WTC11 (cell line): ENCODE results near the gene VARS2. TPM values are rescaled to one million over a fixed set of nuclear protein-coding genes. Genes with fewer than 3 reads are reported as not detected.
A peak's percentile ranks its signal among the peaks of the same experiment; 100 is the strongest.

Experiments
- ATAC-seq: fragments of 200-7000 bp; cut with Tn5 transposase; 2 replicates; pipeline ENCODE4 v1.10.0; 2021; ENCODE audit warnings: mild to moderate bottlenecking, moderate library complexity
- CTCF ChIA-PET: fragments of 300-600 bp; sonication (Branson Sonifier 250); formaldehyde crosslinking; loops from one replicate; lab custom pipeline; 2021; ENCODE audit warnings: antibody characterized with exemption; lab: Charles Lee
- POLR2A ChIA-PET: fragments of 350-600 bp; sonication (Branson Sonifier 250); formaldehyde crosslinking; loops from one replicate; lab custom pipeline; 2021; ENCODE audit warnings: antibody characterized with exemption; lab: Charles Lee
- DNase-seq: peaks from one replicate; pipeline ENCODE4 v3.0.0; 2021; ENCODE audit warnings: low spot score
- H3K27ac Mint-ChIP-seq: 2 replicates; pipeline ENCODE4 v1.8.0; 2021; ENCODE audit warnings: mixed read lengths
- H3K27me3 Mint-ChIP-seq: 2 replicates; pipeline ENCODE4 v1.8.0; 2021; ENCODE audit warnings: low read depth, mild to moderate bottlenecking, moderate library complexity, mixed read lengths
- H3K36me3 Mint-ChIP-seq: 2 replicates; pipeline ENCODE4 v1.8.0; 2021; ENCODE audit warnings: mixed read lengths
- H3K4me1 Mint-ChIP-seq: 2 replicates; pipeline ENCODE4 v1.8.0; 2022; ENCODE audit warnings: mixed read lengths
- H3K4me3 Mint-ChIP-seq: 2 replicates; pipeline ENCODE4 v1.8.0; 2021; ENCODE audit warnings: mild to moderate bottlenecking, moderate library complexity, mixed read lengths
- H3K9me3 Mint-ChIP-seq: 2 replicates; pipeline ENCODE4 v1.8.0; 2021; ENCODE audit warnings: mixed read lengths
- AR ChIP-seq: fragments of 250-450 bp; sonication (Bioruptor Pico); IDR thresholded peaks from 2 replicates; pipeline ENCODE4 v1.9.0; 2021; ENCODE audit warnings: mild to moderate bottlenecking
- ATF1 ChIP-seq: sonication (generic); formaldehyde crosslinking; IDR thresholded peaks from 2 replicates; pipeline ENCODE4 v1.8.1; 2023; ENCODE audit warnings: mild to moderate bottlenecking, moderate library complexity, missing genetic modification reagents
- CREM ChIP-seq: sonication (generic); formaldehyde crosslinking; IDR thresholded peaks from 2 replicates; pipeline ENCODE4 v1.8.1; 2022; ENCODE audit warnings: mild to moderate bottlenecking, missing genetic modification reagents, moderate library complexity
- ETV6 ChIP-seq: sonication (generic); formaldehyde crosslinking; IDR thresholded peaks from 2 replicates; pipeline ENCODE4 v1.8.1; 2022; ENCODE audit warnings: mild to moderate bottlenecking, missing genetic modification reagents
- FOXJ3 ChIP-seq: sonication (generic); formaldehyde crosslinking; IDR thresholded peaks from 2 replicates; pipeline ENCODE4 v1.9.0; 2021; ENCODE audit warnings: missing genetic modification reagents, mild to moderate bottlenecking, borderline replicate concordance
- FOXK1 ChIP-seq: sonication (generic); formaldehyde crosslinking; IDR thresholded peaks from 2 replicates; pipeline ENCODE4 v1.8.0; 2022; ENCODE audit warnings: mild to moderate bottlenecking, moderate library complexity, missing genetic modification reagents
- GABPB1 ChIP-seq: sonication (generic); formaldehyde crosslinking; IDR thresholded peaks from 2 replicates; pipeline ENCODE4 v1.8.1; 2023; ENCODE audit warnings: mild to moderate bottlenecking, missing genetic modification reagents
- GTF2I ChIP-seq: fragments of 250-450 bp; sonication (Bioruptor Pico); conservative IDR thresholded peaks from 2 replicates; pipeline ENCODE4 v1.4.0; 2021; ENCODE audit warnings: mild to moderate bottlenecking
- MXD4 ChIP-seq: fragments of 250-450 bp; sonication (Bioruptor Pico); IDR thresholded peaks from 2 replicates; pipeline ENCODE4 v1.8.0; 2021; ENCODE audit warnings: mild to moderate bottlenecking, moderate library complexity, borderline replicate concordance
- MYBL2 ChIP-seq: sonication (generic); formaldehyde crosslinking; IDR thresholded peaks from 2 replicates; pipeline ENCODE4 v1.8.1; 2023; ENCODE audit warnings: mild to moderate bottlenecking, moderate library complexity, missing genetic modification reagents
- NFE2L1 ChIP-seq: sonication (generic); formaldehyde crosslinking; IDR thresholded peaks from 2 replicates; pipeline ENCODE4 v1.8.1; 2023; ENCODE audit warnings: missing genetic modification reagents
- NR1H2 ChIP-seq: sonication (generic); formaldehyde crosslinking; IDR thresholded peaks from 2 replicates; pipeline ENCODE4 v1.9.0; 2021; ENCODE audit warnings: mild to moderate bottlenecking, moderate library complexity, missing genetic modification reagents
- OVOL2 ChIP-seq: fragments of 250-450 bp; sonication (Bioruptor Pico); IDR thresholded peaks from 2 replicates; pipeline ENCODE4 v1.9.0; 2021; ENCODE audit warnings: mild to moderate bottlenecking, borderline replicate concordance
- PRRX2 ChIP-seq: fragments of 250-450 bp; sonication (Bioruptor Pico); IDR thresholded peaks from 2 replicates; pipeline ENCODE4 v1.8.0; 2021; ENCODE audit warnings: mild to moderate bottlenecking
- RELA ChIP-seq: sonication (generic); formaldehyde crosslinking; IDR thresholded peaks from 2 replicates; pipeline ENCODE4 v1.8.1; 2022; ENCODE audit warnings: missing genetic modification reagents, mild to moderate bottlenecking, borderline replicate concordance
- RORB ChIP-seq: fragments of 250-450 bp; sonication (Bioruptor Pico); IDR thresholded peaks from 2 replicates; pipeline ENCODE4 v1.9.0; 2021; ENCODE audit warnings: mild to moderate bottlenecking
- TEAD4 ChIP-seq: sonication (generic); formaldehyde crosslinking; IDR thresholded peaks from 2 replicates; pipeline ENCODE4 v1.8.0; 2022; ENCODE audit warnings: mild to moderate bottlenecking, missing genetic modification reagents
- ZBTB21 ChIP-seq: sonication (generic); formaldehyde crosslinking; IDR thresholded peaks from 2 replicates; pipeline ENCODE4 v1.8.1; 2023; ENCODE audit warnings: mild to moderate bottlenecking, missing genetic modification reagents, borderline replicate concordance
- ZNF138 ChIP-seq: sonication (generic); formaldehyde crosslinking; conservative IDR thresholded peaks from 2 replicates; pipeline ENCODE4 v1.8.1; 2022; ENCODE audit warnings: mild to moderate bottlenecking, moderate library complexity, missing genetic modification reagents
- ZNF317 ChIP-seq: sonication (generic); formaldehyde crosslinking; IDR thresholded peaks from 2 replicates; pipeline ENCODE4 v1.8.1; 2023; ENCODE audit warnings: low read depth, mild to moderate bottlenecking, moderate library complexity, missing genetic modification reagents, borderline replicate concordance
- ZNF396 ChIP-seq: fragments of 250-450 bp; sonication (Bioruptor Pico); IDR thresholded peaks from 2 replicates; pipeline ENCODE4 v1.8.0; 2021; ENCODE audit warnings: mild to moderate bottlenecking, moderate library complexity, borderline replicate concordance
- ZNF423 ChIP-seq: fragments of 250-450 bp; sonication (Bioruptor Pico); IDR thresholded peaks from 2 replicates; pipeline ENCODE4 v2.1.2; 2022; ENCODE audit warnings: mild to moderate bottlenecking, moderate library complexity
- total RNA-seq: library from RNA; stranded (reverse); gene quantifications from 3 replicates; pipeline ENCODE4 v1.2.3, GENCODE V29; 2021
- TF ChIP-seq, protein P1 (sequence below): sonication (generic); formaldehyde crosslinking; IDR thresholded peaks from 2 replicates; pipeline ENCODE4 v1.8.1; 2023; ENCODE audit warnings: mild to moderate bottlenecking, moderate library complexity, missing genetic modification reagents
- TF ChIP-seq, protein P2 (sequence below): sonication (generic); formaldehyde crosslinking; IDR thresholded peaks from 2 replicates; pipeline ENCODE4 v1.8.0; 2023; ENCODE audit warnings: mild to moderate bottlenecking, missing genetic modification reagents

VARS2 gene
- total RNA-seq, 1 experiment from 2014 or later = 65.6 TPM

DNA sequence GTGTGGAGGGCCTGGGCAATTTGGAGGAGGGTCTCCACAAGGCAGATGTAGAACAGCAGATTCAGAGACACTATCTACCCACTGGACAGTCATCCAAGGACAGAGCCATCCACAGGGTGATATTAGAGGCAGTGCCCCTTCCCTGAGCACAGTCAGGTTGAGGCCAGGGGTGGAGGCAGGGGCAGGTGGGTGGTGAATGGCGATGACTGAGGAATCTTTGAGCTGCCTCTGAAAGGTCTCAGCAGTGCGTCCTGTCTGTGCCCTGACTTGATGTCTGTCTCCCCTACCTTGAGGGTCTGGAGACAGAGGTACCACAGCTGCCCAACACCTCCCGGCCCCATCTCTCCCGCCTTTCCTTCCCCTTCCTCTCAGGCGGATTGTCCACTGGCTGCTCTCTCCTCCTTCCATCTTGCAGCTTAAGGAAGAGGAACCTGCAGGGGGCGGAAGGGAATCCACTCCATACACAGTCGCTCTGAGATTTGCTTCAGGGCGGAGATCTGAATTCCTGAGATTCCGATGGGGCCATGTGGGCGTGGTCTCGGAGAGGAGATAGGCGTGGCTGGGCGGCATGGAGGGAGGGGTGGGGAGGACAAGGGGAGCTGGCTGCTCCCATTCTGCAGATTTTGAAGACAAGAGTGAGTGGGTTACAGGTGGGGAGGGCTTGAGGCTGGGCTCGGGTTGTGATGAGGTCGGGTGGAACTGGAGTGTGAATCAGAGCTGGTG lies 28.5 kb downstream of the VARS2 start (continued):
- TF ChIP-seq, protein P1, sequence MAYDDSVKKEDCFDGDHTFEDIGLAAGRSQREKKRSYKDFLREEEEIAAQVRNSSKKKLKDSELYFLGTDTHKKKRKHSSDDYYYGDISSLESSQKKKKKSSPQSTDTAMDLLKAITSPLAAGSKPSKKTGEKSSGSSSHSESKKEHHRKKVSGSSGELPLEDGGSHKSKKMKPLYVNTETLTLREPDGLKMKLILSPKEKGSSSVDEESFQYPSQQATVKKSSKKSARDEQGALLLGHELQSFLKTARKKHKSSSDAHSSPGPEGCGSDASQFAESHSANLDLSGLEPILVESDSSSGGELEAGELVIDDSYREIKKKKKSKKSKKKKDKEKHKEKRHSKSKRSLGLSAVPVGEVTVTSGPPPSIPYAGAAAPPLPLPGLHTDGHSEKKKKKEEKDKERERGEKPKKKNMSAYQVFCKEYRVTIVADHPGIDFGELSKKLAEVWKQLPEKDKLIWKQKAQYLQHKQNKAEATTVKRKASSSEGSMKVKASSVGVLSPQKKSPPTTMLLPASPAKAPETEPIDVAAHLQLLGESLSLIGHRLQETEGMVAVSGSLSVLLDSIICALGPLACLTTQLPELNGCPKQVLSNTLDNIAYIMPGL (CRISPR knock-in tag) = no peak
- TF ChIP-seq FOXJ3 (no peak), GTF2I (CRISPR knock-in tag) (peak; percentile 60; the same call in 1 of the 2 replicates), PRRX2 (CRISPR knock-in tag) (0 out of 2 replicates have a peak, but pooled peaks have one; percentile 34), ZBTB21 (CRISPR knock-in tag) (no peak), RORB (CRISPR knock-in tag) (no peak), ZNF396 (no peak), ZNF317 (no peak)
- TF ChIP-seq, all 79 proteins: peak for 8

GRCh38 chr6:30944051-30944450 lies 30.0 kb downstream of the VARS2 start:
- CTCF ChIA-PET = interaction anchor here (2.9 to 4.7 kb wide), 2 partner anchors 12 to 126 kb away, joined by 29 to 50 read pairs; no protein-coding TSS in a partner anchor
- Mint-ChIP-seq H3K4me1 (peaks cover 36% of the 10 kb centered on the region), H3K4me3 (no peak overlapping the region)
- no peak for TF ChIP-seq ZNF423 (CRISPR knock-in tag)
- TF ChIP-seq GTF2I (CRISPR knock-in tag) = no peak
- TF ChIP-seq ATF1 (CRISPR knock-in tag) = no peak
- no peak for TF ChIP-seq TEAD4
- TF ChIP-seq, protein P2, sequence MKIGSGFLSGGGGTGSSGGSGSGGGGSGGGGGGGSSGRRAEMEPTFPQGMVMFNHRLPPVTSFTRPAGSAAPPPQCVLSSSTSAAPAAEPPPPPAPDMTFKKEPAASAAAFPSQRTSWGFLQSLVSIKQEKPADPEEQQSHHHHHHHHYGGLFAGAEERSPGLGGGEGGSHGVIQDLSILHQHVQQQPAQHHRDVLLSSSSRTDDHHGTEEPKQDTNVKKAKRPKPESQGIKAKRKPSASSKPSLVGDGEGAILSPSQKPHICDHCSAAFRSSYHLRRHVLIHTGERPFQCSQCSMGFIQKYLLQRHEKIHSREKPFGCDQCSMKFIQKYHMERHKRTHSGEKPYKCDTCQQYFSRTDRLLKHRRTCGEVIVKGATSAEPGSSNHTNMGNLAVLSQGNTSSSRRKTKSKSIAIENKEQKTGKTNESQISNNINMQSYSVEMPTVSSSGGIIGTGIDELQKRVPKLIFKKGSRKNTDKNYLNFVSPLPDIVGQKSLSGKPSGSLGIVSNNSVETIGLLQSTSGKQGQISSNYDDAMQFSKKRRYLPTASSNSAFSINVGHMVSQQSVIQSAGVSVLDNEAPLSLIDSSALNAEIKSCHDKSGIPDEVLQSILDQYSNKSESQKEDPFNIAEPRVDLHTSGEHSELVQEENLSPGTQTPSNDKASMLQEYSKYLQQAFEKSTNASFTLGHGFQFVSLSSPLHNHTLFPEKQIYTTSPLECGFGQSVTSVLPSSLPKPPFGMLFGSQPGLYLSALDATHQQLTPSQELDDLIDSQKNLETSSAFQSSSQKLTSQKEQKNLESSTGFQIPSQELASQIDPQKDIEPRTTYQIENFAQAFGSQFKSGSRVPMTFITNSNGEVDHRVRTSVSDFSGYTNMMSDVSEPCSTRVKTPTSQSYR (CRISPR knock-in tag) = no peak
- TF ChIP-seq MXD4 = no peak
- TF ChIP-seq AR (CRISPR knock-in tag) = no peak
- TF ChIP-seq, all 79 proteins: peak for 0
- Mint-ChIP-seq H3K27me3 (peaks cover 3% of the 10 kb centered on the region), H3K36me3 (no peaks in the 10 kb centered on the region), H3K9me3 (peaks cover 6% of the 10 kb centered on the region), H3K27ac (peak overlapping the region; percentile 15; the same call in 1 of the 2 replicates)
- DNase-seq = no peak
- POLR2A ChIA-PET = no interaction called here
- no peak for ATAC-seq

- DNase-seq (no peak), ATAC-seq (no peak)
- Mint-ChIP-seq H3K27me3 (peaks cover 12% of the 10 kb centered on the region), H3K4me3 (no peak overlapping the region), H3K36me3 (no peaks in the 10 kb centered on the region), H3K27ac (no peak overlapping the region), H3K9me3 (peaks cover 18% of the 10 kb centered on the region), H3K4me1 (peaks cover 35% of the 10 kb centered on the region)
- ChIA-PET CTCF (interaction anchor here (1.3 to 1.4 kb wide), 3 partner anchors 29 to 142 kb away, joined by 3 to 7 read pairs (median 5); no protein-coding TSS in a partner anchor), POLR2A (no interaction called here)
- TF ChIP-seq MXD4 (no peak), ETV6 (CRISPR knock-in tag) (no peak), CREM (CRISPR knock-in tag) (no peak), RELA (CRISPR knock-in tag) (no peak), ZNF138 (no peak), GABPB1 (CRISPR knock-in tag) (no peak), NFE2L1 (CRISPR knock-in tag) (no peak), NR1H2 (no peak), OVOL2 (CRISPR knock-in tag) (no peak), AR (CRISPR knock-in tag) (no peak), FOXK1 (CRISPR knock-in tag) (no peak), MYBL2 (CRISPR knock-in tag) (no peak)
Observed at GRCh38 chr6:30945281-30945680, 31.2 kb downstream of the VARS2 start.
